ENCODE measurements around the gene RLBP1. TPM values are rescaled to one million over a fixed set of nuclear protein-coding genes. Genes with fewer than 3 reads are reported as not detected.

The RLBP1 gene
- total RNA-seq, 5 donors from 2014 or later (not counting 1 experiment from before 2014, with no cell fraction given): not detected

DNA sequence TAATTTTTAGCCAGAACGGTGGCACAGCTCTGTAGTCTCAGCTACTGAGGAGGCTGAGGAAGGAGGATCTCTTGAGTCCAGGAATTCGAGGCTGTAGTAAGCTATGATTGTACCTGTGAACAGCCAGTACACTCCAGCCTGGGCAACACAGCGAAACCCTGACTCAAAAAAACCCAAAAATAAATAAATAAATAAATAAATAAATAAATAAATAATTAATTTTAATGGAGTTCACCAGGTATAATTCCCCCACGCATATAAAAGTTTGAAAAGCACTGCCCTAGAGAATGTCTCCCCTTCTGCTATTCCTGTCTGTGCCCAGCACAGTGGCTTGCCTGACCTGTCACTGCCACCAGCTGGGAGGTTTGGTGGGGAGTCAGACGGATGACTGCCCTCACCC lies 4.2 kb upstream of the RLBP1 start:
- CTCF ChIA-PET: no interaction called here
- no peaks in the 10 kb centered on the region for H3K36me3 Mint-ChIP-seq
- no peaks in the 10 kb centered on the region for H3K9me3 ChIP-seq
- H3K4me1 ChIP-seq (ENCODE audit: control insufficient read depth in 1 of 2, extremely low read depth in 1 of 2, insufficient read depth in 2 of 2, low read length in 2 of 2): no peaks in the 10 kb centered on the region
- no peak overlapping the region for H3K4me3 Mint-ChIP-seq
- peaks cover 0 to 21% of the 10 kb centered on the region in 2 experiments for H3K27me3 ChIP-seq (replicated peaks in 1 of 2; ENCODE audit: control insufficient read depth in 2 of 2, extremely low read depth in 1 of 2, insufficient read depth in 2 of 2, low read length in 1 of 2)
- H3K9me3 Mint-ChIP-seq: no peaks in the 10 kb centered on the region
- no CpG with 5 or more reads among the region's 5 CpGs for WGBS (ENCODE audit: insufficient coverage)
- ATAC-seq (replicated peaks in 1 of 4): no peak
- no peaks in the 10 kb centered on the region for H3K4me1 Mint-ChIP-seq
- no peak overlapping the region for H3K4me3 ChIP-seq (ENCODE audit: control insufficient read depth in 1 of 2, extremely low read depth in 1 of 2, low read length in 1 of 2)
- H3K27ac Mint-ChIP-seq: no peak overlapping the region
- POLR2A ChIA-PET: no interaction called here
- peaks cover 5 to 12% of the 10 kb centered on the region in 2 donors for H3K27me3 Mint-ChIP-seq
- no peak overlapping the region for H3K27ac ChIP-seq (ENCODE audit: low read length)
- DNase-seq: no peak
- no peaks in the 10 kb centered on the region for H3K36me3 ChIP-seq (ENCODE audit: control insufficient read depth in 2 of 2, extremely low read depth in 1 of 2, insufficient read depth in 1 of 2, low read length in 1 of 2)

DNA sequence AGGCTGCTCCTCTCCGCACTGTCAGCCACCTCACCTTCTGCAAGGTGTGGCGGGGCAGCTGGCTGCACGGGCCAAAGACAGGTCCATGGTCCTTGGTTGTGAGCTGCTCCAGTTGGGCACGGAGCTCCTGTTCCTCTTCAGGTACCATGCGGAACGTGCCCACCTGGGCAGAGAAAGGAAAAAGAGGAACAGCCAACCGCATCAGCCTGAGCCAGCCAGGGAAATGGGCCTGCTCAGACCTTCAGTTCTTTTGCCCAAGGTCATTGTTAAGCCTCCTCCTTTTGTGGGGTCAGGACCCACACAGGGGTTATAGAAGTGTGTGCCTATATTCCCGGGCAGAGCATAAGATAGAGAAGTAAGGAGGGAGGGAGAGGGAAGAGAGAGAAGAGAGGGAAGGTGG lies 2.8 kb downstream of the RLBP1 start:
- POLR2A ChIA-PET: no interaction called here
- Histone ChIP-seq H3K4me3 (ENCODE audit: control insufficient read depth in 1 of 2, extremely low read depth in 1 of 2, low read length in 1 of 2) (no peak overlapping the region), H3K27me3 (replicated peaks in 1 of 2; ENCODE audit: control insufficient read depth in 2 of 2, extremely low read depth in 1 of 2, insufficient read depth in 2 of 2, low read length in 1 of 2) (peaks cover 0 to 22% of the 10 kb centered on the region in 2 experiments), H3K9me3 (no peaks in the 10 kb centered on the region), H3K27ac (ENCODE audit: low read length) (no peak overlapping the region), H3K4me1 (ENCODE audit: control insufficient read depth in 1 of 2, extremely low read depth in 1 of 2, insufficient read depth in 2 of 2, low read length in 2 of 2) (no peaks in the 10 kb centered on the region), H3K36me3 (ENCODE audit: control insufficient read depth in 2 of 2, extremely low read depth in 1 of 2, insufficient read depth in 1 of 2, low read length in 1 of 2) (no peaks in the 10 kb centered on the region)
- H3K27me3 Mint-ChIP-seq: peaks cover 0 to 6% of the 10 kb centered on the region in 2 donors
- 90% methylated on average over 8 of the region's 8 CpGs for WGBS (ENCODE audit: insufficient coverage)
- no peak overlapping the region for H3K4me3 Mint-ChIP-seq
- CTCF ChIA-PET: no interaction called here
- no peak overlapping the region for H3K27ac Mint-ChIP-seq
- H3K36me3 Mint-ChIP-seq: no peaks in the 10 kb centered on the region
- ATAC-seq (replicated peaks in 1 of 4) (no peak), DNase-seq (no peak)
- no peaks in the 10 kb centered on the region for H3K4me1 Mint-ChIP-seq
- H3K9me3 Mint-ChIP-seq: no peaks in the 10 kb centered on the region

DNA sequence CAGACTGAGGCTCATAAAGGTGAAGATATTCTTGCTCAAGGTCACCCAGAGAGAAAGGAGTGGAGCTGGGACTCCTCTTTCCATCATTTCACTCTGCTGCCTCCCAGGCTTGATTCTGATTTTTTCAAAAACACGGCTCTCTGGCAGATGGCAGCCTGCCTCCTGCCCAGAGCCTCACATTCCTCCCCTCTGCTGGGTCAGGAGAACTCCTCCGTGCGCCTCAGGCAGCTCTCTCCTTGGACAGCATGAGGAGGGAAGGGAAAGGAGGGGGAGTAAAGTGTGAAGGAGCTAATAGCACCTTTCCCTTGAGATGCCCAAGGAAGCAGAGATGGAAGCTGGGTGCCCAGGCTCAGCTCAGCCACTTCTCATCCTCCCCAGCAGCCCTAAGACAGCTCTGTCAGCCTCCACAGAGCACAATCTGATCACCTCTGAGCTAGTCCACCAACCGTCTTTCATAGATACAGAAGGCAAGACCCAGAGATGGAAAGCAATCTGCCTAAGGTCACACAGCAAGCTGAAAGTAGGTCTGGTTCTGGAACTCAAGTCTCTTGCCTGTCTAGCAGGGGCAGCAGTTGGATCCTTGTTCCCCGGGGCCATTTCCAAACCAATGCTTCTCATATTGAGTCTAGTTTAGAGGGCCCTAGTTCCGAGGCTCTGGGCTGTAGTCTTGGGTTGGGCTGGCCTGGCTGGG lies 3.5 kb downstream of the RLBP1 start:
- Mint-ChIP-seq H3K4me1 (no peaks in the 10 kb centered on the region), H3K9me3 (no peaks in the 10 kb centered on the region), H3K4me3 (no peak overlapping the region), H3K27ac (no peak overlapping the region), H3K27me3 (peaks cover 0 to 5% of the 10 kb centered on the region in 2 donors), H3K36me3 (no peaks in the 10 kb centered on the region)
- no peaks in the 10 kb centered on the region for H3K4me1 ChIP-seq (ENCODE audit: control insufficient read depth in 1 of 2, extremely low read depth in 1 of 2, insufficient read depth in 2 of 2, low read length in 2 of 2)
- H3K36me3 ChIP-seq (ENCODE audit: control insufficient read depth in 2 of 2, extremely low read depth in 1 of 2, insufficient read depth in 1 of 2, low read length in 1 of 2): no peaks in the 10 kb centered on the region
- WGBS (ENCODE audit: insufficient coverage): 87% methylated on average over 3 of the region's 6 CpGs
- ATAC-seq (replicated peaks in 1 of 4) (no peak), DNase-seq (no peak)
- POLR2A ChIA-PET: no interaction called here
- H3K4me3 ChIP-seq (ENCODE audit: control insufficient read depth in 1 of 2, extremely low read depth in 1 of 2, low read length in 1 of 2): no peak overlapping the region
- H3K27ac ChIP-seq (ENCODE audit: low read length): no peak overlapping the region
- peaks cover 0 to 19% of the 10 kb centered on the region in 2 experiments for H3K27me3 ChIP-seq (replicated peaks in 1 of 2; ENCODE audit: control insufficient read depth in 2 of 2, extremely low read depth in 1 of 2, insufficient read depth in 2 of 2, low read length in 1 of 2)
- no peaks in the 10 kb centered on the region for H3K9me3 ChIP-seq
- CTCF ChIA-PET: interaction anchor here in 1 of 2 donors (0.6 kb wide), 1 partner anchor 96 kb away, joined by 3 read pairs; no protein-coding TSS in a partner anchor

DNA sequence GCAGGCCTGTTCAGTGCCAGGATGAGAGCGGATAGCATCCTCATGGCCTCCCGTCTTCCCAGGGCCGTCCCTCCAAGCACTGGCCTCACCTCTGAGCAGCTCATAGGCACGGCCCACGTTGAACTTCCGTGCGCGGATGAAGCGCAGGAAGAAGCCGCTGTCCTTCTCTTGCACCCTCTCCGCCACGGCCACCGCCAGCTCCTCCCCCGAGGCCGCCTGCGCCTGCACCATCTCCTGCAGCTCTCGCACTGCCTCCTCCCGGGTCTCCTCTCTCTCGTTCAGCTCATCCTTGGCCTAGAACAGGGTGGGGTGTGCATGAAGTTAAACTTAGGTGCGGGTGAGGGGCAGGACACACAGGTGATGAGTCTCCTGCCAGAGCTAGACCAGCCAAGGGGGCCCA lies 4.3 kb downstream of the RLBP1 start:
- Histone ChIP-seq H3K9me3 (no peaks in the 10 kb centered on the region), H3K4me1 (ENCODE audit: control insufficient read depth in 1 of 2, extremely low read depth in 1 of 2, insufficient read depth in 2 of 2, low read length in 2 of 2) (no peaks in the 10 kb centered on the region), H3K27ac (ENCODE audit: low read length) (no peak overlapping the region), H3K36me3 (ENCODE audit: control insufficient read depth in 2 of 2, extremely low read depth in 1 of 2, insufficient read depth in 1 of 2, low read length in 1 of 2) (no peaks in the 10 kb centered on the region), H3K4me3 (ENCODE audit: control insufficient read depth in 1 of 2, extremely low read depth in 1 of 2, low read length in 1 of 2) (no peak overlapping the region), H3K27me3 (replicated peaks in 1 of 2; ENCODE audit: control insufficient read depth in 2 of 2, extremely low read depth in 1 of 2, insufficient read depth in 2 of 2, low read length in 1 of 2) (peaks cover 0 to 19% of the 10 kb centered on the region in 2 experiments)
- Mint-ChIP-seq H3K4me3 (no peak overlapping the region), H3K27ac (no peak overlapping the region), H3K9me3 (no peaks in the 10 kb centered on the region), H3K27me3 (no peaks in the 10 kb centered on the region), H3K4me1 (no peaks in the 10 kb centered on the region), H3K36me3 (no peaks in the 10 kb centered on the region)
- ChIA-PET POLR2A (interaction anchor here in 1 of 2 donors (0.5 kb wide), 1 partner anchor 96 kb away, joined by 5 read pairs; no protein-coding TSS in a partner anchor), CTCF (no interaction called here)
- 95% methylated on average over 16 of the region's 20 CpGs for WGBS (ENCODE audit: insufficient coverage)
- ATAC-seq (replicated peaks in 1 of 4): no peak
- DNase-seq: no peak

DNA sequence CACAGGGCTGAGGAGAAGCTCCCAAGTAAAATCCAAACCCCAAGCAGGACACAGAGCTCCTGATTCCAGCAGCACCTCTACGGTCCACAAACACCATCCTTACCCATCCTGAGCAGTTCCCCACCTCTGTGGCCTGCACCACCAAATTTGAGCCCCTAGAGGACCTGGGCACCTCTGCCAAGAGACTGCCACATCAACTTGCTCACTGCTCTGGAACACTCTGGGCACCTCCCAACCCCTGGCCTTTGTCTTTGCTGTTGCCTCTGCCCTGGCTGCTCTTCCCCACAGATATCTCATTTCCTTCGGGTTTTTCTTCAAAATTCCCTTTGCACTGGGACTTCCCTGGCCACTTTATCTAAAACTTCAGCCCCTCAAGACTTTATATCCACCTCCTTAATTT lies 5.8 kb downstream of the RLBP1 start:
- Mint-ChIP-seq H3K9me3 (no peaks in the 10 kb centered on the region), H3K4me3 (no peak overlapping the region), H3K27ac (no peak overlapping the region), H3K4me1 (no peaks in the 10 kb centered on the region), H3K27me3 (no peaks in the 10 kb centered on the region), H3K36me3 (no peaks in the 10 kb centered on the region)
- peaks cover 0 to 11% of the 10 kb centered on the region in 2 experiments for H3K27me3 ChIP-seq (replicated peaks in 1 of 2; ENCODE audit: control insufficient read depth in 2 of 2, extremely low read depth in 1 of 2, insufficient read depth in 2 of 2, low read length in 1 of 2)
- ATAC-seq (replicated peaks in 1 of 4) (no peak), DNase-seq (no peak)
- no peaks in the 10 kb centered on the region for H3K36me3 ChIP-seq (ENCODE audit: control insufficient read depth in 2 of 2, extremely low read depth in 1 of 2, insufficient read depth in 1 of 2, low read length in 1 of 2)
- no peak overlapping the region for H3K27ac ChIP-seq (ENCODE audit: low read length)
- ChIA-PET CTCF (interaction anchor here (0.6 to 1.2 kb wide), 2 partner anchors 9 kb away, joined by 3 to 4 read pairs; no protein-coding TSS in a partner anchor), POLR2A (no interaction called here)
- no peak overlapping the region for H3K4me3 ChIP-seq (ENCODE audit: control insufficient read depth in 1 of 2, extremely low read depth in 1 of 2, low read length in 1 of 2)
- no peaks in the 10 kb centered on the region for H3K4me1 ChIP-seq (ENCODE audit: control insufficient read depth in 1 of 2, extremely low read depth in 1 of 2, insufficient read depth in 2 of 2, low read length in 2 of 2)
- no peaks in the 10 kb centered on the region for H3K9me3 ChIP-seq
- 68% methylated on average over 2 of the region's 2 CpGs for WGBS (ENCODE audit: insufficient coverage)

DNA sequence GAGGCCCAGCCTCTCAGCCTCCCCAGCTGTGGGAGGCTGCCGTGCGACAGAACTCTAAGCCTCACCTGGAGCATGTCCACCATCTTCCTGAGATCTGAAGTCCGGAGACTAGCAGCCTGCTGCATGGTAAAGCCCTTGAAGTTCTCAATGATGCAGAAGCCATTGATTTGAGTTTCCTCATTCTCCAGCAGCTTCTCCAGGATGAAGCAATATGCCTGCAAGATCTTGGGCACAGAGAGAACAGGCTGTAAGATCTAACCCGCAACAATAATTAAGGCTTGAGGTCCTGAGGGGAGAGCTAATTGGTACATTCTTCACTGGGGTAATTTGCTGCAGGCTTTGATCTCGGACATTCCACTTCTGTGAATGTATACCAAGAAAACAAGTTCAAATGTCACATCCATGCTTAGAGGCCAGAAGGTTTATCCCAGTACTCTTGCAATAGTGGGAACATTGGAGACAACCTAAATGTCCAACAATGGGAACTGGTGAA lies 9.7 kb downstream of the RLBP1 start:
- CTCF ChIA-PET: no interaction called here
- no peaks in the 10 kb centered on the region for H3K36me3 ChIP-seq (ENCODE audit: control insufficient read depth in 2 of 2, extremely low read depth in 1 of 2, insufficient read depth in 1 of 2, low read length in 1 of 2)
- H3K9me3 ChIP-seq: no peaks in the 10 kb centered on the region
- peaks cover 0 to 12% of the 10 kb centered on the region in 2 experiments for H3K27me3 ChIP-seq (replicated peaks in 1 of 2; ENCODE audit: control insufficient read depth in 2 of 2, extremely low read depth in 1 of 2, insufficient read depth in 2 of 2, low read length in 1 of 2)
- H3K9me3 Mint-ChIP-seq: no peaks in the 10 kb centered on the region
- H3K27me3 Mint-ChIP-seq: peaks cover 3% of the 10 kb centered on the region in 2 donors
- WGBS (ENCODE audit: insufficient coverage): 96% methylated on average over 3 of the region's 5 CpGs
- no peaks in the 10 kb centered on the region for H3K36me3 Mint-ChIP-seq
- no peak for DNase-seq
- POLR2A ChIA-PET: no interaction called here
- no peak overlapping the region for H3K27ac Mint-ChIP-seq
- H3K27ac ChIP-seq (ENCODE audit: low read length): no peak overlapping the region
- peaks cover 5 to 7% (median 5%) of the 10 kb centered on the region in 3 donors for H3K4me1 Mint-ChIP-seq
- peaks cover 0 to 6% of the 10 kb centered on the region in 2 experiments for H3K4me1 ChIP-seq (ENCODE audit: control insufficient read depth in 1 of 2, extremely low read depth in 1 of 2, insufficient read depth in 2 of 2, low read length in 2 of 2)
- H3K4me3 Mint-ChIP-seq: no peak overlapping the region
- H3K4me3 ChIP-seq (ENCODE audit: control insufficient read depth in 1 of 2, extremely low read depth in 1 of 2, low read length in 1 of 2): no peak overlapping the region
- ATAC-seq (replicated peaks in 1 of 4): no peak

All from T-cell (primary cell).